WTC11 (cell line): ENCODE data around the gene MCL1. TPM values are rescaled to one million over a fixed set of nuclear protein-coding genes. Genes with fewer than 3 reads are reported as not detected.

Source experiments
- ATAC-seq: fragments of 200-7000 bp; cut with Tn5 transposase; 2 replicates; pipeline ENCODE4 v1.10.0; 2021; ENCODE audit warnings: mild to moderate bottlenecking, moderate library complexity
- CTCF ChIA-PET: fragments of 300-600 bp; sonication (Branson Sonifier 250); formaldehyde crosslinking; loops from one replicate; lab custom pipeline; 2021; ENCODE audit warnings: antibody characterized with exemption; lab: Charles Lee
- POLR2A ChIA-PET: fragments of 350-600 bp; sonication (Branson Sonifier 250); formaldehyde crosslinking; loops from one replicate; lab custom pipeline; 2021; ENCODE audit warnings: antibody characterized with exemption; lab: Charles Lee
- DNase-seq: peaks from one replicate; pipeline ENCODE4 v3.0.0; 2021; ENCODE audit warnings: low spot score
- H3K27ac Mint-ChIP-seq: 2 replicates; pipeline ENCODE4 v1.8.0; 2021; ENCODE audit warnings: mixed read lengths
- H3K27me3 Mint-ChIP-seq: 2 replicates; pipeline ENCODE4 v1.8.0; 2021; ENCODE audit warnings: low read depth, mild to moderate bottlenecking, moderate library complexity, mixed read lengths
- H3K36me3 Mint-ChIP-seq: 2 replicates; pipeline ENCODE4 v1.8.0; 2021; ENCODE audit warnings: mixed read lengths
- H3K4me1 Mint-ChIP-seq: 2 replicates; pipeline ENCODE4 v1.8.0; 2022; ENCODE audit warnings: mixed read lengths
- H3K4me3 Mint-ChIP-seq: 2 replicates; pipeline ENCODE4 v1.8.0; 2021; ENCODE audit warnings: mild to moderate bottlenecking, moderate library complexity, mixed read lengths
- H3K9me3 Mint-ChIP-seq: 2 replicates; pipeline ENCODE4 v1.8.0; 2021; ENCODE audit warnings: mixed read lengths
- AFF4 ChIP-seq: sonication (generic); formaldehyde crosslinking; IDR thresholded peaks from 2 replicates; pipeline ENCODE4 v1.8.1; 2023; ENCODE audit warnings: mild to moderate bottlenecking, missing genetic modification reagents, borderline replicate concordance
- ELF4 ChIP-seq: sonication (generic); formaldehyde crosslinking; IDR thresholded peaks from 2 replicates; pipeline ENCODE4 v1.8.1; 2022; ENCODE audit warnings: low read depth, mild to moderate bottlenecking, moderate library complexity, missing genetic modification reagents
- ESRRA ChIP-seq: sonication (generic); formaldehyde crosslinking; IDR thresholded peaks from 2 replicates; pipeline ENCODE4 v1.8.1; 2022; ENCODE audit warnings: mild to moderate bottlenecking, missing genetic modification reagents, borderline replicate concordance
- FOXP1 ChIP-seq: sonication (generic); formaldehyde crosslinking; IDR thresholded peaks from 2 replicates; pipeline ENCODE4 v1.8.0; 2022; ENCODE audit warnings: missing genetic modification reagents, mild to moderate bottlenecking, moderate library complexity, borderline replicate concordance
- JUN ChIP-seq: sonication (generic); formaldehyde crosslinking; IDR thresholded peaks from 2 replicates; pipeline ENCODE4 v1.8.0; 2023; ENCODE audit warnings: mild to moderate bottlenecking, missing genetic modification reagents
- MXD4 ChIP-seq: fragments of 250-450 bp; sonication (Bioruptor Pico); IDR thresholded peaks from 2 replicates; pipeline ENCODE4 v1.8.0; 2021; ENCODE audit warnings: mild to moderate bottlenecking, moderate library complexity, borderline replicate concordance
- MYBL2 ChIP-seq: sonication (generic); formaldehyde crosslinking; IDR thresholded peaks from 2 replicates; pipeline ENCODE4 v1.8.1; 2023; ENCODE audit warnings: mild to moderate bottlenecking, moderate library complexity, missing genetic modification reagents
- NR2C2 ChIP-seq: sonication (generic); formaldehyde crosslinking; IDR thresholded peaks from 2 replicates; pipeline ENCODE4 v1.8.0; 2022; ENCODE audit warnings: mild to moderate bottlenecking, missing genetic modification reagents
- SOX15 ChIP-seq: fragments of 250-450 bp; sonication (Bioruptor Pico); IDR thresholded peaks from 2 replicates; pipeline ENCODE4 v1.9.0; 2021; ENCODE audit warnings: mild to moderate bottlenecking
- USF2 ChIP-seq: sonication (generic); formaldehyde crosslinking; IDR thresholded peaks from 2 replicates; pipeline ENCODE4 v1.8.1; 2023; ENCODE audit warnings: mild to moderate bottlenecking, missing genetic modification reagents, moderate library complexity
- ZBTB21 ChIP-seq: sonication (generic); formaldehyde crosslinking; IDR thresholded peaks from 2 replicates; pipeline ENCODE4 v1.8.1; 2023; ENCODE audit warnings: mild to moderate bottlenecking, missing genetic modification reagents, borderline replicate concordance
- ZNF232 ChIP-seq: sonication (generic); formaldehyde crosslinking; IDR thresholded peaks from 2 replicates; pipeline ENCODE4 v1.8.0; 2022; ENCODE audit warnings: mild to moderate bottlenecking, missing genetic modification reagents
- ZNF317 ChIP-seq: sonication (generic); formaldehyde crosslinking; IDR thresholded peaks from 2 replicates; pipeline ENCODE4 v1.8.1; 2023; ENCODE audit warnings: low read depth, mild to moderate bottlenecking, moderate library complexity, missing genetic modification reagents, borderline replicate concordance
- ZNF396 ChIP-seq: fragments of 250-450 bp; sonication (Bioruptor Pico); IDR thresholded peaks from 2 replicates; pipeline ENCODE4 v1.8.0; 2021; ENCODE audit warnings: mild to moderate bottlenecking, moderate library complexity, borderline replicate concordance
- ZNF512 ChIP-seq: sonication (generic); formaldehyde crosslinking; IDR thresholded peaks from 2 replicates; pipeline ENCODE4 v1.8.1; 2022; ENCODE audit warnings: missing genetic modification reagents, borderline replicate concordance
- total RNA-seq: library from RNA; stranded (reverse); gene quantifications from 3 replicates; pipeline ENCODE4 v1.2.3, GENCODE V29; 2021
- TF ChIP-seq, protein P1 (sequence below): sonication (generic); formaldehyde crosslinking; IDR thresholded peaks from 2 replicates; pipeline ENCODE4 v1.8.1; 2023; ENCODE audit warnings: mild to moderate bottlenecking, missing genetic modification reagents
- TF ChIP-seq, protein P2 (sequence below): fragments of 250-450 bp; sonication (Bioruptor Pico); IDR thresholded peaks from 2 replicates; pipeline ENCODE4 v1.8.0; 2021; ENCODE audit warnings: mild to moderate bottlenecking

Gene MCL1
- total RNA-seq, 1 experiment from 2014 or later = 191 TPM

DNA sequence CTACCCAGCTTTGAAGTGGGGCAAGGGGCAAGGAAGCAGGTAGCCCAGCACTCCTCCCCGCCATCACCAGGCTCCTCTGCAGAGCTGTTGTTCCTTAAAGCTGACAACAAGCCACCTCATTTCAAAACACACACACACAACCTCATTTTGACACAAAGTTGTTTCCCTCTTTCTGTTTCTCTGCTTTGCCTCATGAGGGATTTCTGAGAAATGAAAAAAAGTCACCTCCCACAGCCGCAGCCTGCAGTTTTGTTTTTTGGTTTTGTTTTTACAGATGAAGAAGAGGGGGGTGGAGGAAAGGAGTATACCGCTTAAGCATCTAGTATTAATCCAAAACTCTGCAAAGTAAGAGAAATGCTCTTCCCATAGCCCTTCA, 12.1 kb downstream of the MCL1 start:
- ATAC-seq = no peak
- DNase-seq = no peak
- ChIA-PET CTCF (interaction anchor here (0.5 to 7.2 kb wide), 9 partner anchors 7 to 429 kb away, joined by 3 to 68 read pairs (median 4); partner anchors contain the start of genes ENSA and MCL1), POLR2A (interaction anchor here (0.5 to 5.5 kb wide), 6 partner anchors 10 to 204 kb away, joined by 3 to 124 read pairs (median 9); partner anchors contain the start of genes ENSA, GOLPH3L, MCL1 and RPRD2)
- TF ChIP-seq, protein P1, sequence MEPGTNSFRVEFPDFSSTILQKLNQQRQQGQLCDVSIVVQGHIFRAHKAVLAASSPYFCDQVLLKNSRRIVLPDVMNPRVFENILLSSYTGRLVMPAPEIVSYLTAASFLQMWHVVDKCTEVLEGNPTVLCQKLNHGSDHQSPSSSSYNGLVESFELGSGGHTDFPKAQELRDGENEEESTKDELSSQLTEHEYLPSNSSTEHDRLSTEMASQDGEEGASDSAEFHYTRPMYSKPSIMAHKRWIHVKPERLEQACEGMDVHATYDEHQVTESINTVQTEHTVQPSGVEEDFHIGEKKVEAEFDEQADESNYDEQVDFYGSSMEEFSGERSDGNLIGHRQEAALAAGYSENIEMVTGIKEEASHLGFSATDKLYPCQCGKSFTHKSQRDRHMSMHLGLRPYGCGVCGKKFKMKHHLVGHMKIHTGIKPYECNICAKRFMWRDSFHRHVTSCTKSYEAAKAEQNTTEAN (CRISPR knock-in tag) = no peak
- TF ChIP-seq ZNF512 (CRISPR knock-in tag) (no peak), ZBTB21 (no peak), ESRRA (CRISPR knock-in tag) (no peak), SOX15 (CRISPR knock-in tag) (no peak), ZNF317 (CRISPR knock-in tag) (no peak), USF2 (CRISPR knock-in tag) (no peak), ZNF396 (no peak), ZNF232 (no peak), FOXP1 (CRISPR knock-in tag) (no peak), MXD4 (CRISPR knock-in tag) (no peak), MYBL2 (CRISPR knock-in tag) (no peak), NR2C2 (CRISPR knock-in tag) (no peak), JUN (CRISPR knock-in tag) (no peak), AFF4 (CRISPR knock-in tag) (no peak), ELF4 (CRISPR knock-in tag) (no peak)
- TF ChIP-seq, protein P2, sequence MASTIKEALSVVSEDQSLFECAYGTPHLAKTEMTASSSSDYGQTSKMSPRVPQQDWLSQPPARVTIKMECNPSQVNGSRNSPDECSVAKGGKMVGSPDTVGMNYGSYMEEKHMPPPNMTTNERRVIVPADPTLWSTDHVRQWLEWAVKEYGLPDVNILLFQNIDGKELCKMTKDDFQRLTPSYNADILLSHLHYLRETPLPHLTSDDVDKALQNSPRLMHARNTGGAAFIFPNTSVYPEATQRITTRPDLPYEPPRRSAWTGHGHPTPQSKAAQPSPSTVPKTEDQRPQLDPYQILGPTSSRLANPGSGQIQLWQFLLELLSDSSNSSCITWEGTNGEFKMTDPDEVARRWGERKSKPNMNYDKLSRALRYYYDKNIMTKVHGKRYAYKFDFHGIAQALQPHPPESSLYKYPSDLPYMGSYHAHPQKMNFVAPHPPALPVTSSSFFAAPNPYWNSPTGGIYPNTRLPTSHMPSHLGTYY (CRISPR knock-in tag) = no peak
- Mint-ChIP-seq H3K4me3 (peak overlapping the region; percentile 57), H3K27me3 (no peaks in the 10 kb centered on the region), H3K9me3 (no peaks in the 10 kb centered on the region), H3K4me1 (peaks cover 77% of the 10 kb centered on the region), H3K27ac (peak overlapping the region; percentile 100), H3K36me3 (peaks cover 12% of the 10 kb centered on the region)
